Activated CD8-positive, alpha-beta memory T cell treated with anti-CD3 and anti-CD28 coated beads for 1 hour (primary cell): ENCODE results near the gene KRTAP2-2.

Experiments used
- DNase-seq, 2 donors: peaks; one replicate each; pipeline ENCODE4 v3.0.0-alpha.2; 2020; ENCODE audit warnings: low read depth in 1 of 2; ENCODE audit errors: extremely low read depth in 1 of 2

KRTAP2-2 gene

DNA sequence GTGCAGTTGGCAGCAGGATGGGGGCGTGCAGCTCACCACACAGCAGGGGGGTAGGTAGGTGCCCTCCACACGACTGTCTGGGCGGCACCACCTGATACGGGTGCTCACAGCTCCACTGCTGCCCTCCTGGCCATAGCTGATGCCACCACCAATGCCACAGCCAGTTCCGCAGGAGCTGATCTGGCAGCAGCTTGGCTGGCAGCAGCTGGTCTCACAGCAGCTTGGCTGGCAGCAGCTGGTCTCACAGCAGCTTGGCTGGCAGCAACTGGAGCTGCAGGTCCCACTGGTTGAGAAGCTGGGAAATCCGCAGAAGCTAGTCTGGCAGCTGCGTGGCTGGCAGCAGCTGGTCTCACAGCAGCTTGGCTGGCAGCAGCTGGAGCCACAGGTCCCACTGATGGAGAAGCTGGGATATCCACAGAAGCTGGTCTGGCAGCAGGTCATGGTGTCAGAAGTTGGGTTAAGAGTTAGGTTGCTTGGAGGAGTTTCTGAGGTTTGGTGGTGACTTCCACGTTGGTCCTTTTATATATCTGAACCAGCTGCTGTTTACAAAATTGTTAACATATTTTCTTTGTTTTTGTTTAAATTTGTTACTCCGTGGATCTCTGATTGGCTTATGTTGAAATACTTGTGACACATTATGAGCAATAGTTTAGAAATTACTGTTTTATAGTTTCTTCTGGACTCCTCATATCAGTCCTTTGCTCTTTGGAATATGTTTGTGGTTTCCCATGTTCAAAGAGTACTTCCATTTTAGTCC is 28.1 kb downstream of the KRTAP2-2 start, which contains the start of gene KRTAP1-5:
Gene KRTAP1-5 (minus strand): TSS at position 494 of the 757 bp plus-strand sequence. CDS start 53 bp downstream, at position 441.
- DNase-seq: no peak

DNA sequence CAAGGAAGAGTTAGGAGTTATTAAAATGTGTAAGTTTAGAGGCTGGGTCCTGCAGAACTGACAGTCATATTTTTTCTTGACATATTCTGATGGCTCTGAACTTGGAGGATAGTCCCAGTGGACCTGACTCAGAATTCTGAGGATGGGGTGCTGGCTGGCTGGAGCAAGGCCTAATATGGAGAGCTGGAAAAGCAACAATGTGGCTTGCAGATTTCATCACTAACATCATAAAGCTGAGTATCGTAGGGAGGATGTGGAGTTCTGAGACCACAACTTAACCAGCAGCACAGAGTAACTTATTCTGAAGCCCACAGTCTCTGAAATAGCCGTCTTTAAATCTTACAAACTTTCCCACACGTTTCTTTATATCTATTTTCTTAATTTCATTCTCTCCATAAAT is 30.3 kb downstream of the KRTAP2-2 start:
- DNase-seq: no peak

GRCh38 chr17:41020336-41020735 is 34.7 kb downstream of the KRTAP2-2 start:
- no peak for DNase-seq

DNA sequence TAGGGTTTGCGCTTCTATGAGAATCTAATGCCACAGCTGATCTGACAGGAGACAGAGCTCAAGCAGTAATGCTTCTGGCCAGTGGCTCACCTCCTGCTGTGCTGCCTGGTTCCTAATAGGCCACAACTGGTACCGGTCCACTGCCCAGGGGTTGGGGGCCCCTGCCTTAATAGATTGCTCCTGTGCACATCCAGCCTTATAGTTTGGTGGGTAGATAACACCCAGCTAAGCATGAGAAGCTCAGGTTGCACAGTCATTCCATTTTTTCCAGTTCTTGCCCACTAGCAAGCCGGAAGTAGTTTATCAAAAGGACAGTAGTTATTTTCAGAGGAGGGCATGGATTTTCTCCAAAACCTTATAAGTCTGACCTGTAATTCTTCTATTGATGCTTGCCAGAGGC is 35.6 kb downstream of the KRTAP2-2 start:
- DNase-seq: no peak

DNA sequence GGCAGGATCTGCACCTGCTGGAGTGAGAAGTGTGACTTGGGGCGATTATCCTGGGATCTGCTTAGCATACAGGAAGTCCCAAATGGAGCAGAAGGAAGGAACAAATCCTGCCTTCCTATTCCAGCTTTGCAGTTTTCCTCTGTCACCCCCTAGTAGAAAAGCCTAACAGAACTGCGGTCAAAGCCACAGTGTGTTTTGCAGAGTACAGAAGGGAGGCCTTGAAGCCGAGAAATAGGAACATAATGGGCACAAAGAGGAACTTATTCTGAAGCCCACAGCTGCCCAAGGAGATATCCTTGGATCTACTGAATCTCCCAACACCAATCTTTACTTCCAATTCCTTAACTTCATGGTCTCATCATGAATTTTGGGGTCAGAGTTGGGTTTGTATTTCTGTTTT is 36.5 kb downstream of the KRTAP2-2 start:
- no peak for DNase-seq

DNA sequence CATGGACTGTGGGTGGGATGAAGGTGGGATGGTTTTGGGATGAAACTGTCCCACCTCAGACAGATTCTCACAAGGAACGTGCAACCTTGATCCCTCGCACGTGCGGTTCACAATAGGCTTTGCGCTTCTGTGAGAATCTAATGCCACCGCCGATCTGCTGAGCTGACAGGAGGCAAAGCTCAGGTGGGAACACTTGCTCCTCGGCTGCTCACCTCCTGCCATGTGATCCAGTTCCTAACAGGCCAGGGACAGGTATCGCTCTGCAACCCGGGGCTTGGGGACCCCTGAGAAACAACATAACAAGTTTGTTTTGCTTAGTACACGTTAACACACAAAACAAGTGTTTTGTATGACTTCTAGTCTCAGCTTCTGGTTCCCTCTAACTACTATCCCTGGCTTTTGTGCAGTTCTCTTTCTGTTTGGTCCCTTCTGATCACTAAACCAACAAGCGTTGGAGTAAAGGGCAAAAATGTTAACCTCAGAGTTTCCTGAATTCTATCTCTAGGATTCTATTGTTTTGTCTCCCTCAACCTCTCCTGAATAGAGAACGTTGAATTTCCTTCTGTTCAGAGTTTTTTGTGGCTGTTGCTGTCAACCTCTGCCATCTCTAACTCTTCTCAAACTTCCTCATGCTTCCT is 38.3 kb downstream of the KRTAP2-2 start:
- DNase-seq: no peak

DNA sequence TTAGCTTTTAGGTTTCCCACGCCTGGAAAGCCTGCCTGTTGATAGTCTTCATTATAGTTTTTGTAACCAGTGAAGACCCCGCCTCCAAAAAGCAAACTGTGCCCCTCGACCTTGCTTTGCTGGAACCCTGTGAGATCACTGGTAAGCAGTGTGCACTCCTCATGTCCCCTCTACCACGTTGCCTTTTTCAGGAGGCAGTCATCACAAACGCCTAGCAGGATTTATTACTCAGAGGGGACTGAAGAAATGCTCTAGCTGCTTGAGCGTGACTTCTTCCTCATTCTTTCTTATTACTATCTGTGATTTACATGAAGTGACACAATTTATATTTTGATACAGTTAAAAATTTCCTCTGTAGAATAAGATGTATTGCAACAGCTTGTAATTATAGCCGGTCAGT is 39.6 kb downstream of the KRTAP2-2 start:
- DNase-seq: no peak

- DNase-seq: no peak
These were observed 41.4 kb downstream of the KRTAP2-2 start for GRCh38 chr17:41013606-41014005.

- no peak for DNase-seq
These were observed 41.8 kb downstream of the KRTAP2-2 start for GRCh38 chr17:41013181-41013580.

DNA sequence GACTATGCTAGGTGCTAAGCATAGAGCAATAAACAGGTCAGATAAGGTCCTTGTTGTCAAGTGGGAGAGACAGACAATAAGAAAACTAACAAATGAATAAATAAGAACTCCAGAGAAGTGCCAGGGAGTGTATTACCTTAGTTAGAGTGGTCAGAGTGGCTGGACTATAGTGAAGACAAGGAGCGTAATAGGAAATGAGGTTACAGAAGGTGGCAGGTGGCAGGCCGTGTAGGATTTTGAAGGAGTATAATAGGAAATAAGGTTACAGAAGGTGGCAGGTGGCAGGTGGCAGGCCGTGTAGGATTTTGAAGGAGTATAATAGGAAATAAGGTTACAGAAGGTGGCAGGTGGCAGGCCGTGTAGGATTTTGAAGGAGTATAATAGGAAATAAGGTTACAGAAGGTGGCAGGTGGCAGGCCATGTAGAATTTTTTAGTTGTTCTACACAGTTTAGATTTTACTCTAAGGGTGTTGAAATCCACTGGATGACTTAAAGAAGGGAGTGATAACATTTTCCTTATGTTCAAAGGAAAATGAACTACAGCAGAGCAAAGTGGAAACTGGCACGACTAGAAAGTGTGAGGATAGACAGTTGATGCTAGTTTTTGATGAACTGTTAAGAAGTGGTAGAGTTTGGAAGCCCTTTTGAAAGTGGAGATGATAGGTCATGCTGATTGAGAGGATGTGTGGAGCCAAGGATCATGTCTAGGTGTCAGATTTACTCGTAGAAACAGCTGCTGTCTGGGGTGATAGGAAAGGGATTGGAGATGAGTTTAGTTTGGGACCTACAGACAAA is 42.5 kb downstream of the KRTAP2-2 start:
- no peak for DNase-seq

GRCh38 chr17:41010441-41010840 is 44.6 kb downstream of the KRTAP2-2 start:
- no peak for DNase-seq

DNA sequence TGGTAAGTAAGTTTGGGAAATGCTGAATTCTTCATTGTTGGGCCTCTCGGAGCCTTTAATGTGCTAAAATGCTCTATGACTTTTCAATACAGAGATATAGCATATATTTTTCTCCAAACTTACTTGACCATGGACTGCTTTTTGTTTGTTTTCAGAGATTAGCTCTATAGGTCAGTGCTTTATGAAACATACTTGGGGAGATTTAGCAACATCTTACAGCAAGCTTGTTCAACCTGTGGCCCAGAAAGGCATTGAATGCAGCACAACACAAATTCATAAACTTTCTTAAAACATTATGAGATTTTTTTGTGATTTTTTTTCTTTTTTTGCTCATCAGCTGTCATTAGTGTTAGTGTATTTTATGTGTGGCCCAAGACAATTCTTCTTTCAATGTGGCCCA is 45.1 kb downstream of the KRTAP2-2 start:
- no peak for DNase-seq

DNA sequence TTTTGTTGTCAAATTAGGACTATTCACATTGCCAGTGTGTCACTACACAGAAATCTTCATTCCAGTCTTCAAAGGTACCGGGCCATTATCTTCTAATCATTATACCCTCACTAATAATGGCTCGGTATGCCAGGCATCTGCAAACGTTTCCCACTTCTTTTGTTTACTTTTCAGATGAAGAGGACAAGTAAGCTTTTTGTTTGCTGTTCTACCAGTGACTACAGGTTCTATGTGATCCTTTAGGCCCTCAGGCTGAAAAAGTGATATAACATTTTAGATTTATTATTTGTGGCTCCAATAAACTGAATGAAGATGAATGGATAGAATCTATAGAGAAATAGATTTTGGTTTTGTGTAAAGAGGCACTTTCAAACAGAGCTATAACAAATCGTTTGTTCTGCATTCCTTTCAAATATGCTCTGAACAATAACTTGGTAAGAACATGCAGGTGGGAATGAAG is 45.7 kb downstream of the KRTAP2-2 start:
- DNase-seq: no peak

DNA sequence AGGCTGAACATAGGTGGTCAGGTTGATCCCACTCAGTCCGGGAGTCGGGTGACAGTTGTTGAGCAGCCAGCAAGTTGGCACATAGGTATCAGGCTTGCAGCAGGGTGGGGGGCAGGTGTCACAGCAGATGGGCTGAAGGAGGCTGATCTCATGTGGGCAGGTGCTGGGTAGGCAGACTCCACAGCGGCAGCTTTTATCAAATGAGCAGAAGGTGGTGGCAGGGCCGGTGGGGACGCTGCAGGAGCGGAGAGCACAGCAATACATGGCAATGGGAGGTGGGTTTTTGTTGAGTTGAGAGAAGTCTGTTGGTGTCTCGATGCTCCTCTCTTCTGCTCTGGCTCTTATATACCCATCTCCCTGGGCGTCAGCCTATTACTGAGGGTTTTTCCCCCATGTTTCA is 46.2 kb downstream of the KRTAP2-2 start, which contains the start of gene KRTAP3-1:
Gene KRTAP3-1 (minus strand): TSS at position 318 of the 400 bp plus-strand sequence. CDS start 54 bp downstream, at position 264.
- DNase-seq: no peak
